HG03354 (cell line): Measurements from ENCODE around the gene ATP1A1.

ENCODE experiments used
- ATAC-seq: cut with Tn5 transposase; IDR thresholded peaks from one replicate; pipeline ENCODE4 v1.9.1; 2021; ENCODE audit warnings: mild to moderate bottlenecking; ENCODE audit not compliant: unreplicated experiment, poor library complexity, severe bottlenecking

Gene ATP1A1

GRCh38 chr1:116340506-116341231 is 32.4 kb upstream of the ATP1A1 start:
- ATAC-seq: no peak

GRCh38 chr1:116343019-116343418 is 30.0 kb upstream of the ATP1A1 start:
- no peak for ATAC-seq

- ATAC-seq: no peak
Measured at GRCh38 chr1:116345011-116345410, 28.0 kb upstream of the ATP1A1 start.

GRCh38 chr1:116345843-116346242 is 27.2 kb upstream of the ATP1A1 start:
- ATAC-seq: no peak

GRCh38 chr1:116346943-116347673 is 25.9 kb upstream of the ATP1A1 start:
- ATAC-seq: no peak

GRCh38 chr1:116347696-116348095 is 25.3 kb upstream of the ATP1A1 start:
- ATAC-seq: no peak

GRCh38 chr1:116350097-116350645 is 22.9 kb upstream of the ATP1A1 start:
- ATAC-seq: no peak

- no peak for ATAC-seq
Measured at GRCh38 chr1:116351914-116352313, 21.1 kb upstream of the ATP1A1 start.

- ATAC-seq: peak; percentile 88
Measured at GRCh38 chr1:116352349-116352813, 20.7 kb upstream of the ATP1A1 start.

GRCh38 chr1:116353155-116353554 is 19.9 kb upstream of the ATP1A1 start:
- no peak for ATAC-seq

- ATAC-seq: no peak
Measured at GRCh38 chr1:116356067-116356466, 17.0 kb upstream of the ATP1A1 start.

GRCh38 chr1:116356673-116357072 is 16.4 kb upstream of the ATP1A1 start:
- no peak for ATAC-seq

- no peak for ATAC-seq
Measured at GRCh38 chr1:116357487-116357886, 15.6 kb upstream of the ATP1A1 start.

GRCh38 chr1:116359060-116359830 is 13.8 kb upstream of the ATP1A1 start:
- no peak for ATAC-seq

- ATAC-seq: no peak
Measured at GRCh38 chr1:116359871-116360270, 13.2 kb upstream of the ATP1A1 start.

- ATAC-seq: no peak
Measured at GRCh38 chr1:116360429-116361173, 12.4 kb upstream of the ATP1A1 start.

- ATAC-seq: no peak
Measured at GRCh38 chr1:116361648-116362047, 11.4 kb upstream of the ATP1A1 start.

GRCh38 chr1:116362050-116362449 is 11.0 kb upstream of the ATP1A1 start:
- ATAC-seq: no peak

- ATAC-seq: no peak
Measured at GRCh38 chr1:116365353-116365780, 7.7 kb upstream of the ATP1A1 start.
